OCI-LY1 (cell line): ENCODE data around the gene KRT27.

Source experiments
- H2AFZ ChIP-seq: fragments of 200-600 bp; sonication (generic), shearing (Covaris generic); 2 replicates; pipeline ENCODE4 v1.6.0; 2014; ENCODE audit warnings: antibody characterized with exemption, mild to moderate bottlenecking, low read length
- H3F3A ChIP-seq: fragments of 200-600 bp; sonication (generic), shearing (Covaris generic); 2 replicates; pipeline ENCODE4 v1.6.0; 2014; ENCODE audit warnings: mild to moderate bottlenecking, antibody characterized with exemption, low read length, moderate library complexity; ENCODE audit not compliant: insufficient read depth
- H3K27ac ChIP-seq: fragments of 200-600 bp; sonication (generic); 2 replicates; pipeline ENCODE4 v1.5.1; 2014; ENCODE audit warnings: low read length, mixed run types, mild to moderate bottlenecking, low read depth; ENCODE audit not compliant: poor library complexity, severe bottlenecking
- H3K27me3 ChIP-seq: fragments of 200-600 bp; sonication (generic); 2 replicates; pipeline ENCODE4 v1.6.0; 2014; ENCODE audit warnings: antibody characterized with exemption, mild to moderate bottlenecking, low read length, moderate library complexity; ENCODE audit not compliant: insufficient read depth
- H3K36me3 ChIP-seq: fragments of 200-600 bp; sonication (generic); 2 replicates; pipeline ENCODE4 v1.6.1; 2014; ENCODE audit warnings: mild to moderate bottlenecking, antibody characterized with exemption, low read length, moderate library complexity, mixed read lengths; ENCODE audit not compliant: insufficient read depth
- H3K4me1 ChIP-seq: fragments of 200-600 bp; sonication (generic); 2 replicates; pipeline ENCODE4 v1.5.1; 2014; ENCODE audit warnings: mild to moderate bottlenecking, low read length, moderate library complexity; ENCODE audit not compliant: insufficient read depth, severe bottlenecking
- H3K4me2 ChIP-seq: fragments of 200-600 bp; sonication (generic), shearing (Covaris generic); 2 replicates; pipeline ENCODE4 v1.6.1; 2014; ENCODE audit warnings: low read length
- H3K4me3 ChIP-seq: fragments of 200-600 bp; sonication (generic); 2 replicates; pipeline ENCODE4 v1.5.1; 2014; ENCODE audit warnings: low read length, low read depth, mild to moderate bottlenecking, mixed read lengths; ENCODE audit not compliant: poor library complexity, severe bottlenecking
- H3K79me2 ChIP-seq: fragments of 200-600 bp; shearing (Covaris generic); 2 replicates; pipeline ENCODE4 v1.6.1; 2016; ENCODE audit warnings: mixed run types, low read length, mixed read lengths; ENCODE audit not compliant: insufficient read depth
- H3K9ac ChIP-seq: fragments of 200-600 bp; sonication (generic), shearing (Covaris generic); 2 replicates; pipeline ENCODE4 v1.6.1; 2014; ENCODE audit warnings: mild to moderate bottlenecking, low read length, mixed read lengths
- H3K9me2 ChIP-seq: fragments of 200-600 bp; sonication (generic), shearing (Covaris generic); 2 replicates; pipeline ENCODE4 v1.6.1; 2014; ENCODE audit warnings: low read depth, mild to moderate bottlenecking, low read length, mixed read lengths
- H3K9me3 ChIP-seq: fragments of 200-600 bp; shearing (Covaris generic); 2 replicates; pipeline ENCODE4 v1.6.1; 2014; ENCODE audit warnings: low read length, mixed read lengths
- H4K20me1 ChIP-seq: fragments of 200-600 bp; sonication (generic), shearing (Covaris generic); 2 replicates; pipeline ENCODE4 v1.6.0; 2016; ENCODE audit warnings: mild to moderate bottlenecking, low read length; ENCODE audit not compliant: insufficient read depth
- EZH2 ChIP-seq: fragments of 200-600 bp; sonication (generic), shearing (Covaris generic); IDR thresholded peaks from 2 replicates; pipeline ENCODE4 v1.8.0; 2017; ENCODE audit warnings: borderline replicate concordance, mixed run types, mild to moderate bottlenecking, antibody characterized with exemption, low read length, moderate library complexity, mixed read lengths
- TF ChIP-seq, protein P1 (sequence below): fragments of 200-600 bp; sonication (generic), shearing (Covaris generic); IDR thresholded peaks from 2 replicates; pipeline ENCODE4 v1.5.1; 2017; ENCODE audit warnings: mild to moderate bottlenecking, antibody characterized with exemption, low read length, moderate library complexity, mixed read lengths

Gene KRT27

DNA sequence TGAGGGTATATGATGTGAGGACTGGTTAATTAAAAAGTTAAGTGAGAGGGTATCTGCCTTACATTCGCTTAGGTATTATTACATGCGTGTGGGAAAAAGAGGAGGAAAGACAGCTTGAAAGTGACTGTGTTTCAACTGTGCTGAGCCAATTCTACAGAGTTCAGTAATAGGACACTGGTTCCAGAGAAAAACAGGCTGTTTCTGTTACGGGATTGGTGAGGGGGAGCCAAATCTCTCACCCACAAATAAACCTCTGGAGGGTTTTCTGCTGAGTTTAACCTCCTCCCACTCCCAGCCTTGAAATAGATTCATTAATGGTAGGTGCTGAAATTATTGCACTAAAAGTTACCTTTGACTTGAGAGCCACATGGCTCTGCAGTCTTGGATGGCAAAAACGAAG lies 6.4 kb downstream of the KRT27 start:
- Histone ChIP-seq H3K27ac (no peak overlapping the region), H3K4me3 (no peak overlapping the region), H3K79me2 (no peaks in the 10 kb centered on the region), H3K36me3 (no peaks in the 10 kb centered on the region), H3K4me1 (no peaks in the 10 kb centered on the region), H3K4me2 (no peak overlapping the region), H3K27me3 (peaks cover 4% of the 10 kb centered on the region; the same call in 1 of the 2 replicates), H3K9me2 (no peaks in the 10 kb centered on the region), H3K9ac (no peak overlapping the region), H2AFZ (no peak overlapping the region), H3F3A (no peaks in the 10 kb centered on the region), H4K20me1 (no peaks in the 10 kb centered on the region), H3K9me3 (no peaks in the 10 kb centered on the region)
- no peak for TF ChIP-seq EZH2
- TF ChIP-seq, protein P1, sequence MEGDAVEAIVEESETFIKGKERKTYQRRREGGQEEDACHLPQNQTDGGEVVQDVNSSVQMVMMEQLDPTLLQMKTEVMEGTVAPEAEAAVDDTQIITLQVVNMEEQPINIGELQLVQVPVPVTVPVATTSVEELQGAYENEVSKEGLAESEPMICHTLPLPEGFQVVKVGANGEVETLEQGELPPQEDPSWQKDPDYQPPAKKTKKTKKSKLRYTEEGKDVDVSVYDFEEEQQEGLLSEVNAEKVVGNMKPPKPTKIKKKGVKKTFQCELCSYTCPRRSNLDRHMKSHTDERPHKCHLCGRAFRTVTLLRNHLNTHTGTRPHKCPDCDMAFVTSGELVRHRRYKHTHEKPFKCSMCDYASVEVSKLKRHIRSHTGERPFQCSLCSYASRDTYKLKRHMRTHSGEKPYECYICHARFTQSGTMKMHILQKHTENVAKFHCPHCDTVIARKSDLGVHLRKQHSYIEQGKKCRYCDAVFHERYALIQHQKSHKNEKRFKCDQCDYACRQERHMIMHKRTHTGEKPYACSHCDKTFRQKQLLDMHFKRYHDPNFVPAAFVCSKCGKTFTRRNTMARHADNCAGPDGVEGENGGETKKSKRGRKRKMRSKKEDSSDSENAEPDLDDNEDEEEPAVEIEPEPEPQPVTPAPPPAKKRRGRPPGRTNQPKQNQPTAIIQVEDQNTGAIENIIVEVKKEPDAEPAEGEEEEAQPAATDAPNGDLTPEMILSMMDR, result no peak

DNA sequence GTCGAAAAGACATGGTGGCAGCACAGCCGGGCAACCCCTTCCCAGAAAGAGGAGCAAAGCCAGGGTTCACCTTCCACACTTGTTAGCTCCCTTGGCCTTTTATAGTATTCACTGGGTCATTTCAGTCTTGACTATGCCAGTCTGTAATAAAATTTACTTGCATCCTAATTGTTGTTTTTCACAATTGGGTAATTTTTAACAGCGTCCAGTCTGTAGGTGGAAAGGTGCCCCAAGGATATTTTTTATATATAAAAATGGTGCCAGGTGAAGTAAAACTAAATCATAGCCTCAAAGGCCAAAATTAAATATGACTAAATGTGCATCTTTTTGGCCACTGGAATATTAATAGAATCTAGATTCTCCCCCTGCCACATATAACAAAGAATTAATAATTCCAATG lies 10.2 kb downstream of the KRT27 start, which contains the start of gene KRT26:
TSS of gene KRT26 (minus strand) at position 101 of the 400 bp plus-strand sequence. CDS start at position 13, 88 bp downstream.
- Histone ChIP-seq H3K9me2 (no peaks in the 10 kb centered on the region), H3K36me3 (no peaks in the 10 kb centered on the region), H3K9me3 (no peaks in the 10 kb centered on the region), H3F3A (no peaks in the 10 kb centered on the region), H3K4me2 (no peak within 1 kb of the TSS), H3K9ac (no peak within 1 kb of the TSS), H3K4me1 (no peaks in the 10 kb centered on the region), H3K79me2 (no peaks in the 10 kb centered on the region), H4K20me1 (no peaks in the 10 kb centered on the region), H3K27me3 (0 out of 2 replicates have a peak, but pooled peaks cover 4% of the 10 kb centered on the region), H2AFZ (no peak within 1 kb of the TSS), H3K27ac (no peak within 1 kb of the TSS), H3K4me3 (no peak within 1 kb of the TSS)
- TF ChIP-seq, protein P1, result no peak
- no peak for TF ChIP-seq EZH2

DNA sequence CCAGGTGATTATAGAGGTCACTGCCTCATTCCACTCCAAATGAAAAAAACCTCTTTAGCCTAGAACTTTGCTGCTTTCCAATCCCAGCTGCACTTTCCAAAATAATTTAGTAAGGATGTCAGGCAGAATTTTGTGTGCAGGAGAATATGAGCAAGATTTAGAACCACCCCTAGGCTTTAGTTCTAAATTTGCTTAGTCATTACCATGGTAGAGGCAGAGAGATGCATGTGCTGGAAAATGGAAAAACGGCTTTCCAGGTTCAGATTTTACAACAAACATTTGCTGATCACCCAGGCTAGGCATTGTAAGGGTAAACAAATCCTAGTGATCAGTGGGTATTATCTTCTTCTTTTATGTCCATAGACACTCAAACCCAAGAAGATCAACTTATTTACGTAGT lies 16.7 kb downstream of the KRT27 start:
- Histone ChIP-seq H2AFZ (no peak overlapping the region), H3K36me3 (no peaks in the 10 kb centered on the region), H4K20me1 (no peaks in the 10 kb centered on the region), H3K79me2 (no peaks in the 10 kb centered on the region), H3K27ac (no peak overlapping the region), H3K9me2 (no peaks in the 10 kb centered on the region), H3K9ac (no peak overlapping the region), H3K4me1 (no peaks in the 10 kb centered on the region), H3F3A (no peaks in the 10 kb centered on the region), H3K27me3 (no peaks in the 10 kb centered on the region), H3K4me2 (no peak overlapping the region), H3K4me3 (no peak overlapping the region), H3K9me3 (peaks cover 5% of the 10 kb centered on the region; the same call in 1 of the 2 replicates)
- TF ChIP-seq, protein P1, result no peak
- TF ChIP-seq EZH2, result no peak
